Activated gamma-delta T cell treated with anti-CD3 and anti-CD28 coated beads, Interleukin-2, amount 50 U/mL, for 16 hours (primary cell): ENCODE data around the gene C15orf40.
"Not testable (repeated sequence)": the region's sequence is repeated elsewhere in the genome, so short reads cannot be mapped to it uniquely, and the experiment has no call there.

Experiments used
- DNase-seq: peaks from one replicate; pipeline ENCODE4 v3.0.0-alpha.2; 2020; ENCODE audit warnings: low read depth

Gene C15orf40

GRCh38 chr15:83011271-83012075, at the start of gene C15orf40:
TSS of gene C15orf40 (minus strand) at chr15:83011639. CDS start at chr15:83011607, 32 bp downstream.
- DNase-seq: peak; percentile 77

- DNase-seq: no peak
Measured at GRCh38 chr15:83057696-83058376, 46.4 kb upstream of the C15orf40 start.

- DNase-seq: no peak
Measured at GRCh38 chr15:83057002-83057401, 45.6 kb upstream of the C15orf40 start.

- no peak for DNase-seq
Measured at GRCh38 chr15:83053151-83053550, 41.7 kb upstream of the C15orf40 start.

- DNase-seq: no peak
Measured at GRCh38 chr15:83046558-83047127, 35.2 kb upstream of the C15orf40 start.

- no peak for DNase-seq
Measured at GRCh38 chr15:83044156-83044555, 32.7 kb upstream of the C15orf40 start.

- DNase-seq: no peak
Measured at GRCh38 chr15:83039206-83039605, 27.8 kb upstream of the C15orf40 start.

- no peak for DNase-seq
Measured at GRCh38 chr15:83036253-83036652, 24.8 kb upstream of the C15orf40 start.

GRCh38 chr15:83031234-83031633, 19.8 kb upstream of the C15orf40 start:
- not testable (repeated sequence) for DNase-seq

- DNase-seq: no peak
Measured at GRCh38 chr15:83030021-83030420, 18.6 kb upstream of the C15orf40 start.

GRCh38 chr15:83018436-83018835, 7.0 kb upstream of the C15orf40 start:
- DNase-seq: no peak

- DNase-seq: no peak
Measured at GRCh38 chr15:83016906-83017305, 5.5 kb upstream of the C15orf40 start.

- DNase-seq: no peak
Measured at GRCh38 chr15:83015361-83015760, 3.9 kb upstream of the C15orf40 start.

- no peak for DNase-seq
Measured at GRCh38 chr15:83014205-83014653, 2.8 kb upstream of the C15orf40 start.

GRCh38 chr15:83012636-83013035, 1.2 kb upstream of the C15orf40 start:
- no peak for DNase-seq

GRCh38 chr15:83012076-83012426, 612 bp upstream of the C15orf40 start:
- DNase-seq: no peak

GRCh38 chr15:83010709-83011270, 649 bp downstream of the C15orf40 start:
- DNase-seq: peak; percentile 51

GRCh38 chr15:83000672-83001031, 10.8 kb downstream of the C15orf40 start:
- DNase-seq: not testable (repeated sequence)

GRCh38 chr15:82999905-83000671, 11.4 kb downstream of the C15orf40 start:
- DNase-seq: no peak

GRCh38 chr15:82999426-82999825, 12.0 kb downstream of the C15orf40 start:
- no peak for DNase-seq

GRCh38 chr15:82995938-82996337, 15.5 kb downstream of the C15orf40 start:
- DNase-seq: no peak

- no peak for DNase-seq
Measured at GRCh38 chr15:82995076-82995475, 16.4 kb downstream of the C15orf40 start.
